ENCODE measurements around the gene COX6A2. TPM values are rescaled to one million over a fixed set of nuclear protein-coding genes. Genes with fewer than 3 reads are reported as not detected.

Gene COX6A2
- total RNA-seq, 1 donor from 2014 or later = not detected

DNA sequence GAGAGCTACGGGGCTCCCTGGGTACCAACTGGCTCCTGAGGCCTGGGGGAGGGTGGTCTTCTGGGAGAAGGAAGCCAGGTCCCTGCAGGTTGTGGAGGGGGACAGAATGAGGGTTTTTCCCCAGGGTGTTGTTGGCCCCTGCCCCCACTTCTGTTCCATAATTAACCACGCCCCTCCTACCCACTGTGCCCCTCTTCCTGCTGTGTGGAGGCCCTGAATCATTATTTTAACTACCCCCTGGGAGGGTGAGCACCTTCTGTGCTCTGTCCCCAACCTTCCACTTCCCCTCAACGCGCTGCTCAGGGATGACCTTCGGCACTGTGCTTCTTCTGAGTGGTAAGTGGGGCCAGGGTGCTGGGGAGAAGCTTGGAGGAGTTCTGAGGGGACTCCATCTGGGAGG, 35.1 kb downstream of the COX6A2 start, which contains the start of gene ITGAD:
ITGAD (plus strand) TSS at position 280 of the 400 bp plus-strand sequence; CDS start at position 306, 26 bp downstream.
- no peak within 1 kb of the TSS for H3K4me3 Mint-ChIP-seq
- H3K27ac Mint-ChIP-seq = no peak within 1 kb of the TSS
- H3K36me3 Mint-ChIP-seq (ENCODE audit: low read depth) = no peaks in the 10 kb centered on the region
- intact Hi-C loops (cut with micrococcal nuclease) = no loop called here
- ChIA-PET POLR2A (no interaction called here), CTCF (no interaction called here)
- DNase-seq = no peak
- TF ChIP-seq, protein P1, sequence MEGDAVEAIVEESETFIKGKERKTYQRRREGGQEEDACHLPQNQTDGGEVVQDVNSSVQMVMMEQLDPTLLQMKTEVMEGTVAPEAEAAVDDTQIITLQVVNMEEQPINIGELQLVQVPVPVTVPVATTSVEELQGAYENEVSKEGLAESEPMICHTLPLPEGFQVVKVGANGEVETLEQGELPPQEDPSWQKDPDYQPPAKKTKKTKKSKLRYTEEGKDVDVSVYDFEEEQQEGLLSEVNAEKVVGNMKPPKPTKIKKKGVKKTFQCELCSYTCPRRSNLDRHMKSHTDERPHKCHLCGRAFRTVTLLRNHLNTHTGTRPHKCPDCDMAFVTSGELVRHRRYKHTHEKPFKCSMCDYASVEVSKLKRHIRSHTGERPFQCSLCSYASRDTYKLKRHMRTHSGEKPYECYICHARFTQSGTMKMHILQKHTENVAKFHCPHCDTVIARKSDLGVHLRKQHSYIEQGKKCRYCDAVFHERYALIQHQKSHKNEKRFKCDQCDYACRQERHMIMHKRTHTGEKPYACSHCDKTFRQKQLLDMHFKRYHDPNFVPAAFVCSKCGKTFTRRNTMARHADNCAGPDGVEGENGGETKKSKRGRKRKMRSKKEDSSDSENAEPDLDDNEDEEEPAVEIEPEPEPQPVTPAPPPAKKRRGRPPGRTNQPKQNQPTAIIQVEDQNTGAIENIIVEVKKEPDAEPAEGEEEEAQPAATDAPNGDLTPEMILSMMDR (IDR thresholded peaks at IDR 0.05) = no peak
- peaks cover 15% of the 10 kb centered on the region for H3K27me3 Mint-ChIP-seq
- peak; percentile 21 for ATAC-seq (ENCODE audit: low read depth)
- no peaks in the 10 kb centered on the region for H3K4me1 Mint-ChIP-seq
- no peaks in the 10 kb centered on the region for H3K9me3 Mint-ChIP-seq

DNA sequence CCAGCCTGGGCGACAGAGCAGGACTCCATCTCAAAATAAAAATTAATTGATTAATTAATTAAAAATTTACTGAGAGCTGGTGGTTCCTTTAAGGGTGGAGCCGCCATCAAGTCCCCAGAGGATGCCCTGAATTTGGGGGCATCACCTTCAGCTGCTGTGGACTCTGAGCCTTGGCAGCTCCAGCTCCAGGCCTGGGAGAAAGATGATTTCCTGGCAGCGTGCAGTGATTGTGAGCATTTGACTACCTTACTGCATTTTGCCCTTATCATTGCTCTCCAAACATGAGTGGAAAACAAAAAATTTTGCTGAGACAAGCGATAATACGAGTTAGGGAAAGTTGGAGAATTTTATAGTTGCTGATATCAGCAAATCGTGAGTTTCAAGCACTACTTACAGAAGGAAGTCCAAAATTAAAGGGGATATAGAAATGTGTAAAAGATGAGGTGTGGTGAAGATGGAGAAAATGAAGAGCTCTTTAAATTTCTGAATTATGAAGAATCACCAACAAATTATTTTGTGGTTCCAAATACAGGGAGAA, 37.6 kb downstream of the COX6A2 start:
- POLR2A ChIA-PET = no interaction called here
- TF ChIP-seq, protein P1 (IDR thresholded peaks at IDR 0.05) = no peak
- Mint-ChIP-seq H3K27me3 (peaks cover 15% of the 10 kb centered on the region), H3K36me3 (ENCODE audit: low read depth) (no peaks in the 10 kb centered on the region), H3K4me3 (no peak overlapping the region), H3K9me3 (no peaks in the 10 kb centered on the region), H3K4me1 (peaks cover 7% of the 10 kb centered on the region), H3K27ac (no peak overlapping the region)
- CTCF ChIA-PET = interaction anchor here (1.7 kb wide), 1 partner anchor 8 kb away, joined by 5 read pairs; no protein-coding TSS in a partner anchor
- no peak for DNase-seq
- intact Hi-C loops (cut with micrococcal nuclease) = no loop called here
- no peak for ATAC-seq (ENCODE audit: low read depth)

- intact Hi-C loops (cut with micrococcal nuclease) = no loop called here
- ChIA-PET POLR2A (no interaction called here), CTCF (no interaction called here)
- Mint-ChIP-seq H3K4me1 (peaks cover 7% of the 10 kb centered on the region), H3K4me3 (no peak overlapping the region), H3K27ac (no peak overlapping the region), H3K36me3 (ENCODE audit: low read depth) (no peaks in the 10 kb centered on the region), H3K27me3 (peaks cover 12% of the 10 kb centered on the region), H3K9me3 (no peaks in the 10 kb centered on the region)
- ATAC-seq (ENCODE audit: low read depth) (no peak), DNase-seq (no peak)
- TF ChIP-seq, protein P1 (IDR thresholded peaks at IDR 0.05) = no peak
These were observed 39.6 kb downstream of the COX6A2 start for GRCh38 chr16:31388535-31388934.

DNA sequence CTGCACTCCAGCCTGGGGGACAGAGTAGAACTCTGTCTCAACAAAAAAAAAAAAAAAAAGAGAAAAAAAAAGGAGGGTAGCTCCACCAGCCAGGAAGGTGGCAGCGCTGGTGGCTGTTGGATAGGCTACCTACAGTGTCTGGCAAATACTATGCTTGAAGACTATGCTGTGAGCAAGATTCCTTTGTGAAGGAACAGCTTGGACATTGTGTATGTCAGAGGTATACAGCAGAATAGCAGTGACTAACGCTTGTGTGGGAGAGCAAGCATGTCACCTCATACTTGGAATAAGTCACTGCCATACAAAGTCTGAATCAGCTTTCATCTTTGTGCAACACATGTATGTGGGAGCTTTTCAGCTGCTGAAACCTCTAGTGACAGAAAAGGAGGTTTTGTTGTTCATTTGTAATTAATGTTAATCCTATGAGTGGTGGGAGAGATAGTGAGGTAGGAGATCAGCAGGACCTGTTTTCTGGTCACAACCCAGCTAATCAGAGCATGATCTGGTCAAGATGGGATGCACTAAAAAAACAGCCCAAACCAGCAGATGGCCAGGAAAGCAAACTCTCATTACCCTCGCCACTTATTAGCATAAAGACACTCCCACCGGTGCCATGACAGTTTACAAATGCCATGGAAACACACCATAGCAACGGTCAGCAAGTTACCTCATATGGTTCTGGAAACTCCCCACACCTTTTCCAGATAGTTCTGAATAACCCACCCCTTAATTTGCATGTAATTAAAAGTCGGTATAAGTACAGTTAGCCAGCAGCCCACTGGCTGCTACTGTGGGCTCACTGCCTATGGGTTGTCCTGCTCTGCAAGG, 41.8 kb downstream of the COX6A2 start:
- ATAC-seq (ENCODE audit: low read depth) = peak; percentile 46
- H3K4me1 Mint-ChIP-seq = peaks cover 11% of the 10 kb centered on the region
- intact Hi-C loops (cut with micrococcal nuclease) = no loop called here
- DNase-seq = no peak
- H3K27me3 Mint-ChIP-seq = peaks cover 8% of the 10 kb centered on the region
- H3K4me3 Mint-ChIP-seq = no peak overlapping the region
- H3K9me3 Mint-ChIP-seq = no peaks in the 10 kb centered on the region
- TF ChIP-seq, protein P1 (IDR thresholded peaks at IDR 0.05) = no peak
- no peak overlapping the region for H3K27ac Mint-ChIP-seq
- ChIA-PET POLR2A (interaction anchor here (0.7 kb wide), 1 partner anchor 198 kb away, joined by 3 read pairs; no protein-coding TSS in a partner anchor), CTCF (interaction anchor here (1.1 kb wide), 1 partner anchor 53 kb away, joined by 3 read pairs; no protein-coding TSS in a partner anchor)
- no peaks in the 10 kb centered on the region for H3K36me3 Mint-ChIP-seq (ENCODE audit: low read depth)

DNA sequence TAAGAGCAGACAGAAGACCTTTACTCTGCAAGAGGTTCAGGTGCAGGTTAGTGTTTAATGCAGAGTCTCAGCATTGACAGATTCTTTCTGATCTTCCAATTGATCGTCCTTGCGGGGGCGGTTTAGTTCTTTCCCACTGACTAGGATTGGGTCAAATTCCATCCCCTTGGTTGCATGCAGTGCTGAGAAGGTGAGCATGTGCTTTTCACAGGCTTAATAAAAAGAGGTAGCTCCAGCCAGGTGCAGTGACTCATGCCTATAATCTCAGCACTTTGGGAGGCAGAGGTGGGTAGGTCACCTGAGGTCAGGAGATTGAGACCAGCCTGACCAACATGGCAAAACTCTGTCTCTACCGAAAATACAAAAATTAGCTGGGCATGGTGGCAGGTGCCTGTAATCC, 42.5 kb downstream of the COX6A2 start:
- ChIA-PET CTCF (interaction anchor here (1.1 kb wide), 1 partner anchor 52 kb away, joined by 3 read pairs; no protein-coding TSS in a partner anchor), POLR2A (no interaction called here)
- no peak for DNase-seq
- Mint-ChIP-seq H3K4me3 (no peak overlapping the region), H3K9me3 (no peaks in the 10 kb centered on the region), H3K27me3 (peaks cover 8% of the 10 kb centered on the region), H3K4me1 (peaks cover 11% of the 10 kb centered on the region), H3K27ac (no peak overlapping the region), H3K36me3 (ENCODE audit: low read depth) (no peaks in the 10 kb centered on the region)
- TF ChIP-seq, protein P1 (IDR thresholded peaks at IDR 0.05) = no peak
- ATAC-seq (ENCODE audit: low read depth) = no peak
- intact Hi-C loops (cut with micrococcal nuclease) = no loop called here
